Endothelial cell of umbilical vein (primary cell): ENCODE results near the gene BANK1.
A peak's percentile ranks its signal among the peaks of the same experiment; 100 is the strongest.

Experiments used
- EZH2 ChIP-seq: IDR thresholded peaks from 2 replicates; pipeline ENCODE4 v1.6.1; 2012; ENCODE audit warnings: borderline replicate concordance, low read depth, mild to moderate bottlenecking, moderate library complexity, low read length, inconsistent platforms; ENCODE audit not compliant: severe bottlenecking
- GATA2 ChIP-seq: IDR thresholded peaks from 2 replicates; pipeline ENCODE4 v1.7.0; 2011; ENCODE audit warnings: low read depth, mild to moderate bottlenecking, moderate library complexity, mixed read lengths, low read length; ENCODE audit not compliant: insufficient read length, insufficient read depth
- MAX ChIP-seq: IDR thresholded peaks from 2 replicates; pipeline ENCODE4 v1.6.1; 2011; ENCODE audit not compliant: insufficient read depth, insufficient read length
- MYC ChIP-seq: IDR thresholded peaks from one replicate; pipeline ENCODE4 v1.6.1; 2011; ENCODE audit warnings: mild to moderate bottlenecking, low read depth, low read length
- POLR2A ChIP-seq: IDR thresholded peaks from 2 replicates; pipeline ENCODE4 v1.6.1; 2012; ENCODE audit warnings: low read depth, mild to moderate bottlenecking, control low read depth, low read length
- POLR2AphosphoS5 ChIP-seq: IDR thresholded peaks from 2 replicates; pipeline ENCODE4 v1.6.1; 2012; ENCODE audit warnings: low read depth, mild to moderate bottlenecking, control low read depth, low read length, moderate library complexity; ENCODE audit not compliant: insufficient read depth
- TF ChIP-seq, protein P1 (sequence below), 2 donors: IDR thresholded peaks; 1 replicate in 1 of 2; 2 replicates in 1 of 2; pipeline ENCODE4 v1.5.1; 2011; ENCODE audit warnings: low read length in 2 of 2, mild to moderate bottlenecking in 2 of 2, moderate library complexity in 2 of 2, control low read depth in 1 of 2, inconsistent platforms in 1 of 2, low read depth in 1 of 2; ENCODE audit not compliant: insufficient read depth in 1 of 2; ENCODE audit errors: extremely low read depth in 1 of 2

GRCh38 chr4:101790521-101791181 is at the start of gene BANK1:
- TF ChIP-seq, protein P1, sequence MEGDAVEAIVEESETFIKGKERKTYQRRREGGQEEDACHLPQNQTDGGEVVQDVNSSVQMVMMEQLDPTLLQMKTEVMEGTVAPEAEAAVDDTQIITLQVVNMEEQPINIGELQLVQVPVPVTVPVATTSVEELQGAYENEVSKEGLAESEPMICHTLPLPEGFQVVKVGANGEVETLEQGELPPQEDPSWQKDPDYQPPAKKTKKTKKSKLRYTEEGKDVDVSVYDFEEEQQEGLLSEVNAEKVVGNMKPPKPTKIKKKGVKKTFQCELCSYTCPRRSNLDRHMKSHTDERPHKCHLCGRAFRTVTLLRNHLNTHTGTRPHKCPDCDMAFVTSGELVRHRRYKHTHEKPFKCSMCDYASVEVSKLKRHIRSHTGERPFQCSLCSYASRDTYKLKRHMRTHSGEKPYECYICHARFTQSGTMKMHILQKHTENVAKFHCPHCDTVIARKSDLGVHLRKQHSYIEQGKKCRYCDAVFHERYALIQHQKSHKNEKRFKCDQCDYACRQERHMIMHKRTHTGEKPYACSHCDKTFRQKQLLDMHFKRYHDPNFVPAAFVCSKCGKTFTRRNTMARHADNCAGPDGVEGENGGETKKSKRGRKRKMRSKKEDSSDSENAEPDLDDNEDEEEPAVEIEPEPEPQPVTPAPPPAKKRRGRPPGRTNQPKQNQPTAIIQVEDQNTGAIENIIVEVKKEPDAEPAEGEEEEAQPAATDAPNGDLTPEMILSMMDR (IDR thresholded peaks at IDR 0.05; ENCODE audit: extremely low read depth in 1 of 2, insufficient read depth in 1 of 2, low read depth in 1 of 2, low read length in 2 of 2), result peak; percentile 25 to 67
- TF ChIP-seq EZH2 (no peak), MAX (no peak), POLR2A (no peak), POLR2AphosphoS5 (no peak), GATA2 (no peak), MYC (no peak)
